ENCODE results near the gene RPL18A. TPM values are rescaled to one million over a fixed set of nuclear protein-coding genes. Genes with fewer than 3 reads are reported as not detected.

The RPL18A gene
- polyA plus RNA-seq (2013, experiment 1 of 2; ENCODE audit: insufficient read length): 1,765 TPM
- polyA plus RNA-seq (2013, experiment 2 of 2; ENCODE audit: insufficient read length): 1,831 TPM

GRCh38 chr19:17859533-17860330 lies at the start of gene RPL18A:
Gene RPL18A (plus strand): TSS chr19:17859910. CDS start chr19:17859957, 47 bp downstream.
- peak; percentile 100 for DNase-seq

DNA sequence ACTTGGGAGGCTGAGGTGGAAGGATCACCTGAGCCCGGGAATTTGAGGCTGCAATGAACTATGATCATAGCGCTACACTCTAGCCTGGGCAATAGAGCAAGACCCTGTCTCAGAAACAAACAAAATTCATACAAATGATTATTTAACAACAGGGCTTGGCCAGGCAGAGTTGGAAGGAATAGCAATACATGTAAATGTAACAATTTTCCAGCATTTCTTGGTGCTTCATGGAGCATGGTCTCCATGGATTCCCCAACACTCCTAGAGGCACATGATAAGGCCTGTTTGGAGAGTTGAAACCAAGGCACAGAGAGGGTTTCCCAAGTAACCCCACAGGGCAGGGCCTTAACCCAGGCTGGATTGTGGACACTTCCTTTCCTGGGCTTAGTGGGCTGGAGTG lies 48.6 kb upstream of the RPL18A start:
- no peak for DNase-seq

GRCh38 chr19:17811681-17812080 lies 48.0 kb upstream of the RPL18A start:
- no peak for DNase-seq

DNA sequence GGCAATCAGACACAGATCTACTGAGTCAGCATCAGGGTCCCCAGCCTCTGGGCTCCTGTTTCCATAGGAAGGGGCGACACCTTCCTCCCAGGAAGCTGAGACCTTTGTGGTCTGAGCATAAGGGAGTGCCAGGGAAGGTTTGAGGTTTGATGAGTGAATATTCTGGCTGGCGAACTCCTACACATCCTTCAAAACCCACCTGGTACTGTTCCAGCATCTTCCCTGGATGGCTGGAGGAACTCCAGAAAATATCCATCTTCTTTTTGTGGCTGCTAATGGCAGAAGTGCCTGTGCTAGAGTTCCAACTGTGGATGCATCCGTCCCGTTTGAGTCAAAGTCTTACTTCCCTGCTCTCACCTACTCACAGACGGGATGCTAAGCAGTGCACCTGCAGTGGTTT lies 47.6 kb upstream of the RPL18A start:
- DNase-seq: no peak

- no peak for DNase-seq
Observed at GRCh38 chr19:17817668-17818363, 41.9 kb upstream of the RPL18A start.

- DNase-seq: no peak
Observed at GRCh38 chr19:17821190-17821589, 38.5 kb upstream of the RPL18A start, which contains the start of gene INSL3. Gene INSL3 (minus strand): TSS chr19:17821519. CDS start chr19:17821506, 13 bp downstream.

- DNase-seq: no peak
Observed at GRCh38 chr19:17824339-17824738, 35.4 kb upstream of the RPL18A start.

GRCh38 chr19:17826508-17827056 lies 33.1 kb upstream of the RPL18A start:
- DNase-seq: no peak

DNA sequence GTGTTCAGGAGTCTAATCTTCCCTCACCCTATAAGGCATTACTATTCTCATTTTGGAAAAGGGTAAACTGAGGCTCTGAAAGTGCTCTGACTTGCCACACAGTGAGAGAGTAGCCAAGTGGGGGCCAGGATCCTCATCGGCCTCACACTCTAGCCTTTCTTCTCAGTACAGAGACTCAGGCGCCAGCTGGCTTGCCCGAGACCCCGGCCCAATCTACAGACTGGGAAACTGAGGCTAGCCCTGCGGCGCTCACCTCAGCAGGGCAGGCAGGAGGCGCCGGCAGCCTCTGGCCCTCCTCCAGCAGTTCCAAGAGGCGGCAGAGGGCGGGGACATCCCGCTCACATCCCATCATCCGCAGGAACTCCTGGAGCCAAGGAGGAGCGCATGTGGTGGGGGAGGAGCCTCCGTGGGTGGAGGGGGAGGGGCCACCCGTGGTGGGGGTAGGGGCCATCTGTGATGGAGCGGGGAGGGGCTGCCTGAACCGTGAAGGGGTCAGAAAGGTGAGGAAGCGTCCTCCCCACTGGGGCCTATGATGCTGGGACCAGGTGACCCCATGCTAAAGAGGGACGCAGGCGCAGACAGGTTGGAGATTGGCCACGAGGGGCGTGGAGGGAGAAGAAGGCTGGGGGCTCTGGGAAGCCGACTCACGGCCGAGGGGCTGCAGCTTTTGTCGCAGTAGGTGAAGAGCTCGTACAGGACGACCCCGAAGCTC lies 29.7 kb upstream of the RPL18A start:
- peak; percentile 48 for DNase-seq

- peak; percentile 81 for DNase-seq
Observed at GRCh38 chr19:17830567-17831418, 28.9 kb upstream of the RPL18A start.

- DNase-seq: no peak
Observed at GRCh38 chr19:17831419-17831888, 28.3 kb upstream of the RPL18A start.

GRCh38 chr19:17832443-17833208 lies 27.1 kb upstream of the RPL18A start:
- no peak for DNase-seq

DNA sequence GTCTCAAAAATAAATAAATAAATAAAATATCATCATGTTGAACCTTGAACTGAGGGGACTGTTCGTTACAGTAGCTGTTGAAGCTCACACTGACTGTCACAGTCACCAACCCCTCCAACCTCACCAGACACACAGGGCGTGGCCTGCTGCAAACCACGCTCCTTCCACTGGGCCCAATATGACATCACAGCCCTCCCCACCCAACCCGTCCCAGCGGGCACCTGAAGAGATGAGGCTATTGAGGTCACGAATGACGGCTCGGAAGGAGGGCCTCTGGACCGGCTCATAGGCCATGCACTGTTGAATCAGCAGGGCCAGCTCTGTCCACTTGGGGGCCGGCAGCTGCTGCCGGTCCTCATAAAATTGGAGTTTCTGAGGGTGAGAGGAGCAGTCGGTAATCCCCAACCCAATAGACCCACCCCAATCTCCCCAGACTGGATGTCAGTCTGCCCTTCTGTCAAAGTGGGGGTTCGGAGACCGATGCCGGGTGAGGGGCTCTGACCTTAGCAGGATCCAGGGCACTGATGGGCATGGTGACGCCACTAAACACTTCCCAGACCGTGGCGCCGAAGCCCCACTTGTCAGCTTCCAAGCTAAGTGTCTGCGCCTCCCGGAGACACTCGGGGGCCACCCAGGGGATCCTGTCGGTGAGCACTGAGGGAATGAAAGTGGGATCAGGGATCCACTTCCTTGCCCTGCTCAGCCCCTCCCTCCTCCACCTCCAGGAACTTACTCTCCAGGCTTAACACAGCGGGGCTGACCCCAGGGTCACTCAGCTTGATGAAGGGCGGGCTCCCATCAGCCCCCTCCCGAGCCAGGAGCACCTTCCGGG lies 25.1 kb upstream of the RPL18A start:
- DNase-seq: no peak

- DNase-seq: no peak
Observed at GRCh38 chr19:17835182-17836006, 24.3 kb upstream of the RPL18A start.

DNA sequence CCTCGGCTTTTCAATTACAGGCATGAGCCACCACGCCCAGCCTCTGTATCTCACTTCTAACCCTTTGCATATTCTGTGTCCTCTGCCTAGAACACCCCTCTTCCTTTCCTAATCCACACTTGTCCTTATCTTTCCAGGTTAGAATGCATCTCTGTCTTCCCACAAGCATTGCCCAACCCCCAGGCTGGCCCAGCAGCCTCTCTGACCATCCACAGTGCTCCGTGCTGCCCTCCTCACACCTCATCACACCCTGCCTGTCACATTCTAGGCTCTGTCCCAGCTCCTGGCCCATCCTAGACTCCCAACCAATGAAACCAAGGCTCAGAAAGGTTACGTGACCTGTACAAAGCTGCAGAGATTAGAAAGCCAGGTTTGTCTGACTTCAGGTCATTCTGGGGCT lies 23.2 kb upstream of the RPL18A start:
- DNase-seq: no peak

DNA sequence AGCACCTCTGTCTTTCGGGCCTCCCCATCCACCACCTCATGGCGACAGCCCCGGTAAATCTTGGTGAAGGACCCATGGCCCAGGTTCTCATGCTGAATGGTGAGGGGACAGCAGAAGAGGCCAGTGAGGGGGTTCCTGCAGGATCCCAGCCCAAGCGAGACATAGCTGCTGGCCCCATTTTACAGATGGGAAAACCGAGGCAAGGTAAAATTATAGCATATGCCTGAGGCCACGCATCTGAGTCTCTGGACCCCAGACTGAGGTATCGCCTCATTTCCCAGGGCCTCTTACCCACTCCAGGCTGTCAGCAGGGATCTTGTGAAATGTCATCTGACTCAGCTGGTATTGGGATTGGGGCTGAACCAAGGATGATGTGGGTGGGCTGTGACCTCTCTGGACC lies 21.7 kb upstream of the RPL18A start:
- DNase-seq: no peak

DNA sequence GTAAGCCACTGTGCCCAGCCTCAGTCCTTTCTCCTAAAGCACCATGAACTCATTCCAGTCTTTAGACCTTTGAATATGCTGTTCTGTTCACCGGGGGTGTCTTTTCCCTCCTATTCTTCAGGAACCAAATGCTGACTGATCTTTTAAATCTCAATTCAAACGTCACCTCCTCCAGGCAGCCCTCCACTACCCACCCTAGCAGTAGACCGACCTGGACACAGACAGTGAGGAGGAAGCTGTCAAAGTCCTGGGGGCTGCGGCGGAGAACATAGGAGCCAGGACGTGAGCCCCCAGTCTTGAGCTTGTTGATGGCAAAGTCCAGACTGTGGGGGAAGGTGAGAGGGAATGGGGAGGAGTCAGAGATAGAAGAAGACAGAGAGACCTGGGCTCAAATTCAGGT lies 19.7 kb upstream of the RPL18A start:
- no peak for DNase-seq

- no peak for DNase-seq
Observed at GRCh38 chr19:17841371-17841809, 18.3 kb upstream of the RPL18A start.

Data from fibroblast of skin of abdomen (primary cell).